HG03159 (cell line): ENCODE measurements around the gene PPP3CA.
A peak's percentile ranks its signal among the peaks of the same experiment; 100 is the strongest.
"Not testable (repeated sequence)": the region's sequence is repeated elsewhere in the genome, so short reads cannot be mapped to it uniquely, and the experiment has no call there.

Source experiments
- ATAC-seq: cut with Tn5 transposase; IDR thresholded peaks from one replicate; pipeline ENCODE4 v1.9.1; 2021; ENCODE audit warnings: mild to moderate bottlenecking, moderate library complexity; ENCODE audit not compliant: unreplicated experiment

PPP3CA gene

DNA sequence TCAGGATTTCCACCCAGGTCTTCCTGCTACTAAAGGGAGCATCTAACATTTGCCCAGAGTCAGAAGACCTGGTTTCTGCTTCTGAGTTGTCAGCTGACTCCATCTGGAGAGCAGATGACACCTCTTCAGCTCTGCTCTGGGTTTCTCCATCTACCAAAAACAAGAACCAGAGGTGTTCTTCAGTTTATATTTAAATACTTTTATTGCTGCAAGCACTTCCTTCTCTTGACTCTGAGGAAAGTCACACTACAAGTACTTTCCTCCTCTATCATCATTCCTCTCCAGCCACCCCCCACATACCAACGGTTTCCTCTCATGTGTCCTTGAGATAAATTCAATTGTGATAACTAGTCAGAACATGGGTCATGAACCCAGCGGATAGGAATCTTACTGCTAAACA, 88.4 kb downstream of the PPP3CA start:
- no peak for ATAC-seq

DNA sequence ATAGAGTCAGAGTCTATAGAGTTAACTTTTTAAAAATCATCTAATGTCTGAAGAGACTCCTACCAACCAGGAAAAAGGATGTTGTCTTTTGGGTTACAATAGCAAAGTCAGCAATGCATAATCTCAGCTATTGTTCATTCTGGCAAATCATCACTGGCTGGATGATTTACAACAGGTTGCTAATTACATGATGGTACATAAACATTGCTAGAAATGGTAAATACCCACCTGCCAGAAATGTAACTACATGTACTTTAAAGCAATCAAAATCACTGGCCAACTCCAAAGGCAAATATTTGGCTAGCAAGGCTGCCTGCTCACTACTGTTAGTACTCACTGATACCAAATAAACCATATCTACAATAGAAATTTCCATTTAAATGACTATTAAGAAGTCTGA, 91.1 kb downstream of the PPP3CA start:
- ATAC-seq: no peak

DNA sequence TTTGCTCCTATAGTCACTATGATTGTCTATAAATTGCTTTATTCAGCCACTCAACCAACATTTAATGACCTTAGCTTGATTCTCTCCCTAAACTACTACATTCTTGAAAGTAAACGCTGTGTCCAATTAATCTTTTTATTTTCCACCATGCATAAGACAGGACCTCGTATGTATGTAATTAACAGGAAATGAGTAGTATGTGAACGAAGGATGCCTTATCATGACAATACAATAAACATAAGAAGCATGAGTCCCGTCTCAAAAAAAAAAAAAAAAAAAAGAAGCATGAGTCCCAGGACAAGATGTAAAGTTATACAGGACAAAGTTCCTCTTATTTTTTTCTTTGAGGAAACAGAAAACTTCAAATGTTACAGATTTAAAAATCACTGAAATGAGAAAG, 92.5 kb downstream of the PPP3CA start:
- ATAC-seq: no peak

DNA sequence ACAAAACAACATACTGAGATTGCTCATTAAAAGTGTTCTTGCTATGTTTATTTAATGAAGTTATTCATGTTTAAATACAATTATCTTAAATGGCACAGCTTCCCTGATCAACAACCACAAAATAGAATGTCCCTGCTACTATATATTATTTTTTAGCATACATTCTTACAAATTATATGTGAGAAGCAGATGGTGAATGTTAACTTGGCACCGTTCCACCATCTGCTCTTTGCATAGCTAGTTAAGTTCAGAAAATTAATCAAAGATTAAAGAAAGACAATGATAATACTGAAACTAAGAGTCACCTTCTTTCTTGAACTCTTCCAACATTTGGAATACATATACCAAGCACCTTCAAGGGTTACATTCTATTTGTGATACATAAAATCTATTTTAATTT, 94.2 kb downstream of the PPP3CA start:
- no peak for ATAC-seq

DNA sequence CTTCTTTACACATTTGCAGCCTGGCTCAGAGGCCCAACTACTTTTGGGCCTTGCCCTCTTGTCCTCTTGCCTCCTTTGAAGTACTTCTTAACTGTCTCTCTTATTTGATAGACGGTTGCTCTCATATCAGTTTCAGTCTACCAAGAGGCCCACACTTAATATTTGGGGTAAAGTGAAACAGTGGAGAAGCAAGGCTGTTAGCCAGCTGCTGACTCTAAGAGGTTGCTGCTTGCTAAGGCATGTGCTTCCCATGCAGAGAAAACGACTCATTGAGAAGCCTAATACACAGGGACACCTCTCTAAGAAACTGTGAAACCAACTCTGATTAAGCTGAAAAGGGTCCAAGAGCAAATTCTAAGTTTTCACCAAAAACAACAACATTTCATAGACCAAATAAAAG, 94.6 kb downstream of the PPP3CA start:
- no peak for ATAC-seq

DNA sequence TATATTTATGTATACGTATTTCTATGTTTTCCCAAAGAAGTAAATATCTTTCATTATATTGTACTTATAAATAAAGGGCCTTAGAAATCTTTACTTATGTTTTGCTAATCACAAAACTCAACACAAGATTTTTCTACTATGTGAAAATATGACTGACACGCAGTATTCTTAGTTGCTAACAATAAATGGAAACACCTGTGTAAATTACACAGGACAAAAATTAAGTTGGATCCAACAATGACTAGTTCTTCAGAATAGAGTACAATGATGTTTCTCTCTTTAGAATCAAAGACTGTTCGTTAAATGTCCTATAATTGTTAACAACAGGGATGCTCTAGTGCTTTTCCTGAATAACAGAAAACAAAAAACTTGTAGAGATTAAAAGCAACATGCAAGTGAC, 96.1 kb downstream of the PPP3CA start:
- no peak for ATAC-seq

DNA sequence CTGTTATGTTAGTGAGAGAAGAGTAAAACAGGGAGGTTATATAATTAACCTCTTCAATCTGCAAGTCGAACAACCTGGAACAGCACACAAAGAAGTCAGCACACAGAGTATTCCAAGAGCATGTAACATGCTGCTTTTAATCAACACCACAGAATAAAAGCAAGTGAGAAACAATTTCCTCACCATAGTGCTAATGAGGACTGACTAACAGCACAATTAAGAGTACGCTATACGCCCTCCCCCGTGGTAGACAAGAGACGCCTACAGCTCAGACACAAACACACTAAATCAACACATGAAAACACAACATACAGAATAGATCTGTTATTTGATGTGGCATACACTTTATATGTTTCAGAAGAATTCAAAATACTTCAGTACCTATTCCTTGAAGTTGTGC, 103.0 kb downstream of the PPP3CA start:
- no peak for ATAC-seq

DNA sequence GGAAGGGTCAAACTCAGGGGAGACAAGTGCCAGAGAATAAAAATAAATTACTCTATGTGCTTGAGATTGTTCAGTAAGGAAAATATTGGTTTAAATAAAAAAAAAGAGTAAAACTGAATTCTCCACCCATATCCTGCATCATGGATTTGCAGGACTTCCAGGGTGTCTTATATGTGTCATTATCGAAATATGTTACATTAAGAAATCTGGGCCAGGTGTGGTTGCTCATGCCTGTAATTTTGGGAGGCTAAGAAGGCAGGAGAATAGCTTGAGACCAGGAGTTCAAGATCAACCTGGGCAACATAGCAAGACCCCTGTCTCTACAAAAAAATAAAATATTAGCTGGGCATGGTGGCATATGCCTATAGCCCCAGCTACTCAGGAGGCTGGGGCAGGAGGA, 104.9 kb downstream of the PPP3CA start:
- no peak for ATAC-seq

DNA sequence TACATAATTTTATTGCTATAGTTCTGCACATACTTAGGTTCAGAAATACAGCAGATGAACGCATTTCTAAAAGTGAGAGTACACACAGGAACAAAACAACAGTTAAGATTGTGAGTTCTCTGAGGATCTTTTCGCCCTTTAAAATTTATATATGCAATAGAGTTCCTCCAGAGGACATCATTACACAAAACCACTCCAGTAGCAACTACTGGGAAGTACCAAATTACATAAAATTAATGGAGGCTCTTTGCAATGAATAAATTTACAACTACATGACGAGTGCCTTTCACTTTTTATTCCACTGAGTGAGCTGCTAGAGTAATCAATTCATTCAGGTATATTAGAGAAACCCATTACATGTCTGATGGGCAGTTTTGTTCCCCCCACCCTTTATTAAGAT, 107.2 kb downstream of the PPP3CA start:
- no peak for ATAC-seq

DNA sequence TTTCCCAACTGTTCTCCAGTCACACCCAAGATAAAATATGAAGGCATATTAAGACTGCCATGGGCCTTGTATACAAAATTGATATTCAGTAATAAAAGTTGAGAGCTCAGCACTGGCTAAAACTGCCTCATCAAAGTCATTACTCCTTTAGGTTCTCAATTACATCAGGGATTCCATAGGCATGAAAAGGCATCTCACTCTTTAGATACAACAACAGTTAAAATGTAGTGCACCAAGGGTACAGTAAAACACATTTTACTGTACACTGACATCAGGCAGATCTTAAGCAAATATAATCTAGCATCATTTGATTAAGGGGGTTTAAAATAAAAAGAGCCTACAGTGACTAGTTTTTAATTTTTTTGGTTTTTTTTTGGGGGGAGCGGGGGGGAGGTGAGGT, 107.7 kb downstream of the PPP3CA start:
- ATAC-seq: no peak

DNA sequence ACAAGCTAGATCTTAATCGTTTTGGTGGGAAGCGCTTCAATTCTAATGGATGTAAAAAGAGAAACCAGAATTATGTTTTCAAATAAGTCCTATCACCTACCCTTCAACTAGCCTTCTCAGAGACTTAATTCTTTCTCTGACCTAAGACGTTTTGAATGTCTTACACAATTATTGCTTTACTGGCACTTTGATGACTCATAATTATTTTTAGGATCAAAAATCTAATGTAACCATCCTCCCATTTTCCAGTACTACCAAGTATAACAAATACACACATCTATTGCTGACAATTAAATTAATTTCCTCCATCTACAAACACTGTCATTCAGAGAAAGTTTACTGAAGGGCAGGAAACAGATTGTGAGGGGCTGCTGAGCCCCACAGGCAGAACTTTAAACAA, 108.6 kb downstream of the PPP3CA start:
- no peak for ATAC-seq

DNA sequence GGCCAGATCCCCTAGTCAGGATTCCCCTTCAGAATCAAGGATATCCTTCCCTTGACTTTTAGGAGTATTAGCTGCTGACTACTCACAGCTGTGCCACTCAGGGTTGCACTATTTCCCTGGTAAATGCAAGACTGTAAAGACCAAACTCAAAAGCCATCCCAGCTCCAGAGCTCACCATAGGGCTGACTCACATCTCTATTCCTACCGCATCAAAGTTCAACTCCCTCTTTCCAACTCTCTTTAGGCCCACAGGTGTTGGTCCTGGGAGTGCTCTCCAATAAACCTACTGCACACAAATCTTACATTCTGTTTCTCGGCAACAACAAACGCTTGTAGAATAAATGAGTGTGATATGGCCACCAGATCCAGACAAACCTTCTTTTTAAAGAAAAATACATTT, 109.6 kb downstream of the PPP3CA start:
- no peak for ATAC-seq

DNA sequence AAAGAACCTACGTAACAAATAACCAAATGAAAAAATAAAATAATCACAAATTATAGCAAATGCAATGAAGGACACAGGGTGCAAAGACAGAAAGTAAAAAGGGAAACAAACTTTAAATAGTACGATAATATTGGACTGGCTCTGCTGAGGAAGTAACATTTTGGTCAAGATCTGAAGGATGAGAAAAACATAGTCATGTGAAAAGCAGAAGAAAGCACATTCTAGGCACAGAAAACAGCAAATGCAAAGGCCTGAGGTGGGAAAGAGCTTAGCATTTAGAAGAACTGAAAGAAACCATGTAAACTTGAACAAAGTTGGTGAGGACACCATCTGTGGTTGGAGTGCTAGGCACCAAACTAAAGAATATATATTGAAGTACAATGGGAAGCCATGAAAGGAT, 111.2 kb downstream of the PPP3CA start:
- ATAC-seq: no peak

DNA sequence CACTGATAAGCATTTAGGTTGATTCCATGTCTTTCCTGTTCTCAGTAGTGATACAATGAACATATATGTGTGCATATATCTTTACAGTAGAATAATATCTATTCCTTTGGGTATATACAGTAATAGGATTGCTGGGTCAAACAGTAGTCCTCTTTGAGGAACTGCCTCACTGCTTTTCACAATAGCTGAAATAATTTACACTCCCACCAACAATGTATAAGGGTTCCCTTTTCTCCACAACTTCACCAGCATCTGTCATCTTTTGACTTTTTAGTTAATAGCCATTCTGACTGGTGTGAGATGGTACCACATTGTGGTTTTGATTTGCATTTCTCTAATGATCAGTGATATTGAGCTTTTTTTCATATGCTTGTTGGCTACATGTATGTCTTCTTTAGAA, 113.2 kb downstream of the PPP3CA start:
- not testable (repeated sequence) for ATAC-seq

DNA sequence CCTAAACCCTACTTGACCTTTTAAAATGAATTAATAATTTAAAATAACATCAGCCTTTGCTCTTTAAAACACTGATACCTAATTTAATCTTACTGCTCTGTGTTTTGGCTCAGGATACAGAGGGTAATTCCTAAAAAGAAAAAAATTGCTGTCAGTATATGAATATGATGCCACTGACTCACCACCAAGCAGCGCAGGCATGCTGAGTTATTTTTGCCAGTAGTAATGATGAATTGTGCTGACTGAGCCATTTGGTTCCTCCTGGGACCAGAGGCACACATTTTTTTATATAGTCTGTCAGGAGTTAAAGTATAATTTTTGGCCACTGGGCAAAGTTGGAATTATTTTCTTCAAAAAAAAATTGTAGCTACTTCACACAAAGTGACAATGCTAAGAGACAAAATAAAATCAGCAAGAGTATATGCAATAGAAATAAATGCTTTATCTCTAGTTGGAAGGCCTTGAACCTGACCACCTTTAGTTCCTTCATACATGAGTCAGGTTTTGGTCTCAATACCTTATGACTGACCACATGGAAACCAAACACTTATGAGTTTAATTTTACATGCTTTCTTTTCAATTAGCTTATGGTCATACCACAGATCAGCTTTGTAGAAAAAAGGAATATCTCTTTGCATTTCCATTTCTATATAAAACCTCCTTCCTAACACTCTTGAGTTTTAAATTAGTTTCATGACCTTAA, 115.1 kb downstream of the PPP3CA start:
- ATAC-seq: peak; percentile 66

DNA sequence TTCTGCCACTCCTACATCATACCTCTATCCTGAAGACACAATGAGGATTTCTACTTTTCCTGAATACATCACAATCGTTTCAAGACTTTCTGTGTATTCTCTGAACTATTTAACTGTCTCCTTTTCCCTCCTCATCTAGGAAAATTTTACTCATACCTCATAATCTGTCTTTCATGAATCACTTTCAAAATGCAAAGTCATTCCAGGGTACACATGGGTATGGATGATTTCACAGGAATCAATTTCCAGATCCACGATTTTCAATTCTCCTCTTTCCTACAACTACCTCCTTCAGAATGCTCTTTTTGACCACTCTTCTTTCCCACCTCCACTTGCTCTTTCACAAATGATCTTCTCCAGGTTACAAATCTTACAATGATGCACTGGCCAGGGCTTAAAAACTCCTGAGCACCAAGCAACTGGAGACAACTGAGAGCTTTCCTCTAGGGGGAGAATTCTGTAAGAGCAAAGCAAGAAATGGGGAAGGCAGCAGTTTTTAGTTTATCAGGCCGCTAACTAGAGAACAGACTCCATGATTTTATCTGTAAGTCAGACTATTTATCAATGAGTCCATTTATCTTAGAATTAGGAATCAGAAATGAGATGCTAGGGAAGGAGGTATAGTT, 116.4 kb downstream of the PPP3CA start:
- no peak for ATAC-seq

DNA sequence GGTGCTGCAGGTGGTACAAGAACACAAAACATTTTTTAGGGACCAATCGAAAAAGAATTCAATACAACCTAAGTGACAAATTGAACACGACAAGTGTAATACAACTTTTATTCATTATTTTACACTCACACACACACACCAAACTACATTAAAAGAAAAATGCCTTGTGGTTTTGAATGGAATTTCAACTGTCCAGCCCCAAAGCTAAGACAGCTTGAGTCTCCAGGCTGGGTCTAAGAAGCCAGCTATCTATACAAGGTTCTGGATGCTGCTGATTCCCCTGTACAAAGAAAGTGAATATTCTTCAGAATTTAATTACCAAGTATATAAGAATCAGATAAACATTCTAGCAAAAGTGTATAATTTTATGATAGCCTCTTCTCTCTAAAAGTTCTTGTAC, 118.2 kb downstream of the PPP3CA start:
- no peak for ATAC-seq

DNA sequence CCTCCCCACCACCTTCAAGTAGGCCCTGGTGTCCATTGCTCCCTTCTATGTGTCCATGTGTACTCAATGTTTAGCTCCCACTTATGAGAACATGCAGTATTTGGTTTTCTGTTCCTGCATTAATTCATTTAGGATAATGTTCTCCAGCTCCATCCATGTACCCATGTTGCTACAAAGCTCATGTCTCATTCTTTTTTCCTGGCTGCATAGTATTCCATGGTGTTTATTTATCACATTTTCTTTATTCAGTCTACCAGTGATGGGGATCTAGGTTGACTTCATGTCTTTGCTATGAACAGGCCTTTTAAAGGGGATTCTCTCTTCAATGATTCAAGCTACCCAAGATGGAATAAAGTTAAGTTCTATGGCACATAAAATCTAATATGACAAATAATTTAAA, 119.6 kb downstream of the PPP3CA start:
- ATAC-seq: no peak

DNA sequence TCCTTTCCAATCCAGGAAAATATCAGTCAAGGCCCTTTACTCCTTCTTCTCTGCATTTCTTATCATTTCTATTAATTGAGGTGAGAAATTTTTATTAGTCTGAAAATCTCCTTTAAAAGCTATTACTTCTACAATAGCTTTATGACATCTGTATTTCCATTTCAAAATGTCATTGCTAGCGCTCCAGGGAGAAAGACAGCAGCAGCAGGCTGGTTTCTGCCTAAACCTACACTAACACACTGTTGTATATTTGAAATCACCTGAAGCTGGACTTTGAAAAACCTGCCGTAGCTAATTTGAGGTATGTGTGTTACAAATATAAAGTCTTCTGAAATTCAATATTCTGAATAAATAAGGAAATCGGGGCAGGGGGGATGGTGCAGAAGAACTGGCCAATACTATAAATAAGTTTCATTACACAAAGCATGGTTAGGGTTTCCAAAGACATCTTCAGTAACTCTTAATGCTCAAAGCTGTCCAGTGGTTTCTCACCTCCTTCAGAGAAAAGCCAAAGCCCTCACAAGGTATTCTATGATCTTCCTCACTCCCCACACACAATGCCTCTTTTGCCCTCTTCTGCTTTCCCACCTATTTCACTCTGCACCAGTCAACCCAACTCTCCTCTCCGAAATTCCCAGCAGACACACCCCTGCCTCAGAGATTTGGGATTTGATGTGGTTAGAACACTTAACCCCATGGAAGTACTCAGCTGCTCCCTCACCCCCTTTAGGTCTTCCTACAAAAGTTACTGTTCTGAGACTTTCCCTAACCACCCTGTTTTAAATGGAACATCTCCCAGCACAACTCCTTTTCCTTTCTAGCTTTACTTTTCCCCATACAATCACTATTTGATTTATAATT, 122.7 kb downstream of the PPP3CA start:
- no peak for ATAC-seq

DNA sequence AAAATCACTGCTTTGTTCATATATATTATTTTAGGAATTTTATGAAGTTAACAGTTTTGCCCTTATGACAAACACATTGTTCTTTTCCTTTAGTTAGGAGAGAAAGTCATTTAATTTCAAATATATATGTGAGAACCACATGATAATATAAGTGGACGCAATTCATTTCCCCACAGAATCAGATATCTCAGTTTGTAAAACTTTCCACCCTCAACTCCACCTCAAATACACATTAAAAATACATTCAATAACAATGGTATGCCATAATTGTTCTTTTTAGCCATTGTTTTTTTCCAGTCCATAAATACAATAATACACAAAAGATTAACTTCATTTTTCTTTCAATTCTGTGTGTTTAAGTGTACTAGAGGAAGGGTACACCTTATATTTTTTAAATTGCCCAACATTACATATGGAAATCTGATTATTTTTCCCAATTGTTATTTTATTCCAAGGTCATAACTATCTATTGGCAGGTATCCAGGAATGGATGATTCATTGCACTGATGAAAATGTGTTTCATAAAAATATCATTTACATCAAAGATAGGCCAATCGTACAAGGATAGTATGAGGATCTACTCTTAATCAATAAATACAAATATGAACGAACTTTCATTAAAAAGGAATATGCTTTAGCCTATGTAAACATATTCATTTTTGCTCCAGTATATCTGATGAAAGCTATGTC, 125.0 kb downstream of the PPP3CA start:
- ATAC-seq: no peak

DNA sequence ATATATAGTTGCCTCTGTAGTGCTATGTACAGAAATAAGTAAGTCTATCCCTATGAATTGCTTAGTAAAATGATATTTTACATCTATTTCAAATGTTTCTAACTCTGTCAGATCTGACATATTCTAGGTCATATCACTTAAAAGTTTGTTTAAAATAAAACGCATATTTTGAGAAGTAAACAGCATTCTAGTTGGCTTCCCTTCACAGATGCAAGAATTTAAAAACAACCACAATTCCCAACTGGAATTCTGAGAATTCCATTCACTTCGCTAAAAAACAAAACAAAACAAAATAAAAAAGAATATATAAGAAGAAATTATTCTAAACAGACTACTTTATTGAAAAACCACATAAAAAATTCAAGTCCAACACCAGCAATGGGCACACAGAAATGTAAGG, 126.0 kb downstream of the PPP3CA start:
- no peak for ATAC-seq
